Measurements from ENCODE around the gene DISC1.

DNA sequence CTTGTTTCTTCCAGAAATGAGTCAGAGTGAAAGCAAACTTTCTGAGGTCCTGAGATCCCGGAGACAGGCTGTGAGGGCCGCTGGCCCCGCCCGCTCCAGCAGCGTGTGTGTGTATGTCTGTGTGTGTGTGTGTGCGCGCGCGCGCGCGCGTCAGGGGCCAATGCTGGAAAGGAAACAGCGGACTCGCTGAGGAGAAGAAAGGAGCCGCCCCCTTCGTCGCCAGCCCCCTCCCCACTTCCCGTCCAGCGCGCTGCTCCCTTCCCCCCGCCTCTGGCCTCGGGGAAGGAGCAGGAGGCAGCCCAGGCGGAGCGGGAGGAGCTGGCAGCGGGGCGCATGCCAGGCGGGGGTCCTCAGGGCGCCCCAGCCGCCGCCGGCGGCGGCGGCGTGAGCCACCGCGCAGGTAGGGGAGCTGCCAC lies at the start of gene DISC1:
- TF ChIP-seq, protein P1, sequence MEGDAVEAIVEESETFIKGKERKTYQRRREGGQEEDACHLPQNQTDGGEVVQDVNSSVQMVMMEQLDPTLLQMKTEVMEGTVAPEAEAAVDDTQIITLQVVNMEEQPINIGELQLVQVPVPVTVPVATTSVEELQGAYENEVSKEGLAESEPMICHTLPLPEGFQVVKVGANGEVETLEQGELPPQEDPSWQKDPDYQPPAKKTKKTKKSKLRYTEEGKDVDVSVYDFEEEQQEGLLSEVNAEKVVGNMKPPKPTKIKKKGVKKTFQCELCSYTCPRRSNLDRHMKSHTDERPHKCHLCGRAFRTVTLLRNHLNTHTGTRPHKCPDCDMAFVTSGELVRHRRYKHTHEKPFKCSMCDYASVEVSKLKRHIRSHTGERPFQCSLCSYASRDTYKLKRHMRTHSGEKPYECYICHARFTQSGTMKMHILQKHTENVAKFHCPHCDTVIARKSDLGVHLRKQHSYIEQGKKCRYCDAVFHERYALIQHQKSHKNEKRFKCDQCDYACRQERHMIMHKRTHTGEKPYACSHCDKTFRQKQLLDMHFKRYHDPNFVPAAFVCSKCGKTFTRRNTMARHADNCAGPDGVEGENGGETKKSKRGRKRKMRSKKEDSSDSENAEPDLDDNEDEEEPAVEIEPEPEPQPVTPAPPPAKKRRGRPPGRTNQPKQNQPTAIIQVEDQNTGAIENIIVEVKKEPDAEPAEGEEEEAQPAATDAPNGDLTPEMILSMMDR (IDR thresholded peaks at IDR 0.05; ENCODE audit: insufficient read depth, low read length, poor library complexity, severe bottlenecking): no peak
- TF ChIP-seq EZH2phosphoT487 (conservative IDR thresholded peaks at IDR 0.05; ENCODE audit: low read length): no peak
